Osteoblast (primary cell): ENCODE data around the gene SYNPO. TPM values are rescaled to one million over a fixed set of nuclear protein-coding genes. Genes with fewer than 3 reads are reported as not detected.

Experiments used
- DNase-seq: peaks from one replicate; pipeline ENCODE4 v3.0.0; 2011; ENCODE audit warnings: low spot score, mixed read lengths; ENCODE audit not compliant: insufficient read length; ENCODE audit errors: missing footprints
- H2AFZ ChIP-seq: 2 replicates; pipeline ENCODE4 v1.6.0; 2011; ENCODE audit warnings: mild to moderate bottlenecking, low read length
- H3K27ac ChIP-seq: 2 replicates; pipeline ENCODE4 v1.5.1; 2011; ENCODE audit warnings: mild to moderate bottlenecking, low read depth, low read length, moderate library complexity
- H3K27me3 ChIP-seq: 2 replicates; pipeline ENCODE4 v1.6.0; 2012; ENCODE audit warnings: mild to moderate bottlenecking, control low read depth, inconsistent platforms, low read length, moderate library complexity; ENCODE audit not compliant: insufficient read depth
- H3K36me3 ChIP-seq: 2 replicates; pipeline ENCODE4 v1.5.1; 2011; ENCODE audit warnings: mild to moderate bottlenecking, low read length, control low read depth, moderate library complexity; ENCODE audit not compliant: insufficient read depth
- H3K4me1 ChIP-seq: 2 replicates; pipeline ENCODE4 v1.5.1; 2011; ENCODE audit warnings: mild to moderate bottlenecking, low read length, control low read depth, moderate library complexity; ENCODE audit not compliant: insufficient read depth
- H3K4me2 ChIP-seq: 2 replicates; pipeline ENCODE4 v1.6.0; 2011; ENCODE audit warnings: mild to moderate bottlenecking, low read length; ENCODE audit not compliant: insufficient read depth
- H3K4me3 ChIP-seq: fragments of 200-600 bp; sonication (generic); 3 replicates; pipeline ENCODE4 v1.5.1; 2012; ENCODE audit warnings: mild to moderate bottlenecking, low read length, inconsistent platforms; ENCODE audit not compliant: insufficient read depth
- H3K79me2 ChIP-seq: 2 replicates; pipeline ENCODE4 v1.6.0; 2012; ENCODE audit warnings: mild to moderate bottlenecking, low read length, control low read depth, inconsistent platforms; ENCODE audit not compliant: insufficient read depth
- H3K9me3 ChIP-seq: 2 replicates; pipeline ENCODE4 v1.5.1; 2011; ENCODE audit warnings: low read depth, low read length, control low read depth
- H4K20me1 ChIP-seq: 2 replicates; pipeline ENCODE4 v1.6.0; 2012; ENCODE audit warnings: mild to moderate bottlenecking, low read length, control low read depth; ENCODE audit not compliant: insufficient read depth
- CTCF ChIP-seq: IDR thresholded peaks from 2 replicates; pipeline ENCODE4 v1.5.1; 2011; ENCODE audit warnings: mild to moderate bottlenecking, low read depth, low read length, moderate library complexity; ENCODE audit errors: extremely low read depth
- total RNA-seq: library from RNA; depleted of rRNA; stranded (reverse); fragments of >200 nt; gene quantifications from 2 replicates; pipeline ENCODE4 v1.2.3, GENCODE V29; 2012

The SYNPO gene
- total RNA-seq, 1 donor, result 4.0 TPM

DNA sequence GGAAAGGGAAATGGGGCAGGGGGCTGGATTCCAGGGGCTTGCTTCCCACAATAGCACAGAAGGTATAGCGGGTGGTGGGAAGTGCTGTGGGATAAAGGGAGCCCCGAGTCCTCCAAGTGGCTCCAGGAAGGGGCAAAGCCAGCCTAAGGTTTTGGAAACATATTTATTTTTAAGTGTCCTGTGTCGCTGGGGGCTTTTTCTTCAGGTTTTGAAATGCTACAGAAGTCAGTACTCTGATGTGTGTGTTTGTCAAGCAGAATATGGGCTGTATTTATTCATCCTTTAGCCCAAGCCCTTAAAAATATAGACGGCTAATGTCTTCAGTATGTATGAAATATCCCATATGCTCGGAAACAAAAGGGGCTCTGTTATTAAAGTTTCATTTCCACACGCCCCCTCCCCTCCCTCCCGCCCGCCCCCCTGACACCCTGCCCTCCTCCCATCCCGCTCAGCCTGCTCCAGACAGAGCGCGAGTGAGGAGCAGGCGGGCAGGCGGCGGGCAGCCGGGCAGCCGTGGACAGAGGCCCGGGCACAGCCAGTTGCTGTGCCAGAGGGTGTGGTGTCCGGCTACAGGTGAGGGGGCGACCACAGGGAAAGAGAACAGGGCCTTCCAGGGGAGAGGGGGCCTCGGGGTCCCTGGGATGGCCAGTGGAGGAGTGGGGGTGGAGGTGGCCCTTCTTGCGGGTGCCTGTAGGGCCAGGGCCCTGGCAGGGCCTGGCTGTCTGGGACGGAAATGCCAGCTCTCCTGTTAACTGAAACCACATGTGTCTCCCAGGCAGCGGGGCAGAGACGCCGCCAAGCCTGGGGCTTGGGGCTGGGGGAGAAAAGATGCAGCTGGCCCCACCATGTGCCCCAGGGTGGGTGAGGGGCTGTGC is 39.6 kb upstream of the SYNPO start:
- Histone ChIP-seq H2AFZ (no peak overlapping the region), H3K27ac (no peak overlapping the region), H3K9me3 (no peaks in the 10 kb centered on the region), H3K4me3 (no peak overlapping the region), H3K79me2 (no peaks in the 10 kb centered on the region), H3K36me3 (no peaks in the 10 kb centered on the region), H3K4me2 (no peak overlapping the region), H3K27me3 (peaks cover 2% of the 10 kb centered on the region), H4K20me1 (no peaks in the 10 kb centered on the region), H3K4me1 (peaks cover 3% of the 10 kb centered on the region)
- TF ChIP-seq CTCF, result no peak
- DNase-seq, result peak; percentile 80

DNA sequence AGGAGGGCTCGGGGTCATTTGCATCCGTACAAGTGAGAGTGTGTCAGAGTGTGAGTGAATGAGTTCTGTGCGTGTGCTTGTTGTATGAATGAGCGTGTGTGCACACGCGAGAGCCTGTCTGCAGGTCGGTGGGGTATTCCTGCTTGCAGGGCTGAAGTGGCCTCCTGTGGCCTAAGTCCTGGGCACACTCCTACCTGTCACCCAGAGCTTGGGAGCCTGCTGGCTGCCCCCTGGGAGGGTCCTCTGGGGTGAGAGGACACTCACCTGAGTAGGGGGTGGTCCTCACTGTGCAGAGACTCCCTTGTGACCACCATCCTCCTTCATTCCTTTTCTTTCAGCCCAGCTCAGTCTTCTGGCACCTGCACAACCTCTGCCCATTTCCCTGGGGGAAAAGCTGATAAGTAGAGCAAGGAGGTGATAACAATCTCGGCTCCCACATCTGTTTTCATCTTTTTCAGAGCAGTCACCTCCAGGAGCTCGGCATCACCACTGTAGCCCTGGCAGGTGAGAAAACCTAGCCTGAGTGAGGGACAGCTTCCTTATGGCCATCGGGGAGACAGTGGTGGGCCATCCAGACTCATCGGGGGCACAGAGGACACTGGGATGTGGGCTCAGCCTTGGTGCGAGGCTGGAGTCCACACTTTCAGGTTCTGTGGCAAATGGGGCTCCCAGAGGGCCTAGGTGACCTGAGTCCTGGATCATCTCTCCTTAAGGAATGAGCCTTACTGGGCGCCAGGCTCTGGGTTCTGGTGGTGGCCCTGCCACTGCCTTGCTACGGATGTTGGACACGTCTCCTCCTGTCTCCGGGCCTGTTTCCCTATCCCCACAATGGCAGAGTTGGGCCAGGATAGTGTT is 38.7 kb upstream of the SYNPO start:
- Histone ChIP-seq H3K79me2 (no peaks in the 10 kb centered on the region), H3K4me1 (peaks cover 3% of the 10 kb centered on the region), H3K27ac (no peak overlapping the region), H3K27me3 (peaks cover 2% of the 10 kb centered on the region), H3K36me3 (no peaks in the 10 kb centered on the region), H3K4me3 (no peak overlapping the region), H4K20me1 (no peaks in the 10 kb centered on the region), H2AFZ (no peak overlapping the region), H3K9me3 (no peaks in the 10 kb centered on the region), H3K4me2 (no peak overlapping the region)
- no peak for TF ChIP-seq CTCF
- peak; percentile 54 for DNase-seq

- no peaks in the 10 kb centered on the region for H3K36me3 ChIP-seq
- H3K27me3 ChIP-seq, result peaks cover 2% of the 10 kb centered on the region
- no peaks in the 10 kb centered on the region for H4K20me1 ChIP-seq
- no peak overlapping the region for H3K4me3 ChIP-seq
- H2AFZ ChIP-seq, result no peak overlapping the region
- no peak for TF ChIP-seq CTCF
- no peak overlapping the region for H3K4me2 ChIP-seq
- H3K27ac ChIP-seq, result no peak overlapping the region
- H3K9me3 ChIP-seq, result no peaks in the 10 kb centered on the region
- H3K4me1 ChIP-seq, result peaks cover 3% of the 10 kb centered on the region
- DNase-seq, result peak; percentile 88
- H3K79me2 ChIP-seq, result no peaks in the 10 kb centered on the region
Measured at GRCh38 chr5:150603052-150603451, 37.4 kb upstream of the SYNPO start.

GRCh38 chr5:150603491-150603890 is 37.0 kb upstream of the SYNPO start:
- Histone ChIP-seq H2AFZ (no peak overlapping the region), H3K4me1 (peaks cover 3% of the 10 kb centered on the region), H4K20me1 (no peaks in the 10 kb centered on the region), H3K79me2 (no peaks in the 10 kb centered on the region), H3K4me3 (no peak overlapping the region), H3K36me3 (no peaks in the 10 kb centered on the region), H3K4me2 (no peak overlapping the region), H3K27me3 (peaks cover 2% of the 10 kb centered on the region), H3K27ac (no peak overlapping the region), H3K9me3 (no peaks in the 10 kb centered on the region)
- TF ChIP-seq CTCF, result no peak
- DNase-seq, result peak; percentile 53
